H1 (cell line): Measurements from ENCODE around the gene STAC. TPM values are rescaled to one million over a fixed set of nuclear protein-coding genes. Genes with fewer than 3 reads are reported as not detected.

Experiments used
- RAD21 ChIP-seq, 2 experiments: IDR thresholded peaks in 1 of 2; conservative IDR thresholded peaks in 1 of 2; 2 replicates each; pipeline ENCODE4 v1.6.1; 2011; ENCODE audit warnings: low read depth in 2 of 2, low read length in 2 of 2, improper control_type of control experiment in 1 of 2, inconsistent platforms in 1 of 2, mild to moderate bottlenecking in 1 of 2, moderate library complexity in 1 of 2
- polyA plus RNA-seq, 7 experiments: library from polyadenylated mRNA; depleted of rRNA in 3 of 7; stranded (reverse) in 5 of 7; unstranded in 2 of 7; fragments of >200 nt in 5 of 7; fragments of 200-250 nt in 2 of 7; gene quantifications; 1 replicate in 5 of 7; 2 replicates in 1 of 7; 4 replicates in 1 of 7; pipeline versions ENCODE4 v1.2.1 to v1.2.3, GENCODE V29; 2011 to 2013; ENCODE audit warnings: missing spikeins in 2 of 7, mixed read lengths in 2 of 7
- total RNA-seq: library from RNA; stranded (reverse); fragmentation: NEBNext Ultra II Directional; extraction: Animal tissue kit (Norgen Biotek cat#: 25700); gene quantifications from 2 replicates; pipeline ENCODE4 v1.2.1, GENCODE V29; 2021
- TF ChIP-seq, protein P1 (sequence below): fragments of 300-600 bp; sonication (generic); IDR thresholded peaks from 2 replicates; pipeline ENCODE4 v1.7.1; 2012; ENCODE audit warnings: low read length, moderate library complexity, mild to moderate bottlenecking, inconsistent platforms; ENCODE audit not compliant: insufficient replicate concordance

Gene STAC
- total and polyA plus RNA-seq, 2 of the 8 experiments (the other 6 are each of a cell fraction or from before 2014, with no cell fraction given) = 8.0 to 18.1 TPM

DNA sequence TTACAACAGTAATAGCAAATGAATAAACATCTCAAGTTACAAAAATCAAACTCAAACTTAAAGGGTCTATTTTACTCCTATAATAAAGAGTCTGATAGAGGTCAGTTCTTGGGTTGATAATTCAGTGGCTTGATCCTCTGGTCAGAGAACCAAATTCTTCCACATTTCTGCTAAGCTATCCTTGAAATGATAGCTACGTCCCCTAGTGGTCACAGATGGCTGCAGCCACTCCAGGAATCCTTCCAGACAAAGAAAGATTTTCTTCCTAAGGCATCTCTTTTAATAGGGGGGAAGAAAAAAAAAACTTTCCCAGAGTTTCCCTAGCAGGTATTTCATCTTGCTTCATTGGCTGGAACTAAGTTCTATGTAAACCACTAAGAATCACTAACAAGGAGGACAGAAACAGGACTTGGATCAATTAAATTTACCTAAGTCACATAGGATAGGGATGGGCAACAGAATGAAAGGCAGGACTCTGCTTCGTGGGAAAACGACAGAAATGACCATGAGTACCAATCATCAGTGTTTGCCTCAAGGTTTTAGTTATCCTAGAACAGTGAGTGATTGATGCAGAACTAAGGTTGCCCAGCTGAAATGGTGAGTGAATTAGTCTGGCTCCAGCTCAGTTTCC is 160.7 kb downstream of the STAC start (continued):
- TF ChIP-seq, protein P1, sequence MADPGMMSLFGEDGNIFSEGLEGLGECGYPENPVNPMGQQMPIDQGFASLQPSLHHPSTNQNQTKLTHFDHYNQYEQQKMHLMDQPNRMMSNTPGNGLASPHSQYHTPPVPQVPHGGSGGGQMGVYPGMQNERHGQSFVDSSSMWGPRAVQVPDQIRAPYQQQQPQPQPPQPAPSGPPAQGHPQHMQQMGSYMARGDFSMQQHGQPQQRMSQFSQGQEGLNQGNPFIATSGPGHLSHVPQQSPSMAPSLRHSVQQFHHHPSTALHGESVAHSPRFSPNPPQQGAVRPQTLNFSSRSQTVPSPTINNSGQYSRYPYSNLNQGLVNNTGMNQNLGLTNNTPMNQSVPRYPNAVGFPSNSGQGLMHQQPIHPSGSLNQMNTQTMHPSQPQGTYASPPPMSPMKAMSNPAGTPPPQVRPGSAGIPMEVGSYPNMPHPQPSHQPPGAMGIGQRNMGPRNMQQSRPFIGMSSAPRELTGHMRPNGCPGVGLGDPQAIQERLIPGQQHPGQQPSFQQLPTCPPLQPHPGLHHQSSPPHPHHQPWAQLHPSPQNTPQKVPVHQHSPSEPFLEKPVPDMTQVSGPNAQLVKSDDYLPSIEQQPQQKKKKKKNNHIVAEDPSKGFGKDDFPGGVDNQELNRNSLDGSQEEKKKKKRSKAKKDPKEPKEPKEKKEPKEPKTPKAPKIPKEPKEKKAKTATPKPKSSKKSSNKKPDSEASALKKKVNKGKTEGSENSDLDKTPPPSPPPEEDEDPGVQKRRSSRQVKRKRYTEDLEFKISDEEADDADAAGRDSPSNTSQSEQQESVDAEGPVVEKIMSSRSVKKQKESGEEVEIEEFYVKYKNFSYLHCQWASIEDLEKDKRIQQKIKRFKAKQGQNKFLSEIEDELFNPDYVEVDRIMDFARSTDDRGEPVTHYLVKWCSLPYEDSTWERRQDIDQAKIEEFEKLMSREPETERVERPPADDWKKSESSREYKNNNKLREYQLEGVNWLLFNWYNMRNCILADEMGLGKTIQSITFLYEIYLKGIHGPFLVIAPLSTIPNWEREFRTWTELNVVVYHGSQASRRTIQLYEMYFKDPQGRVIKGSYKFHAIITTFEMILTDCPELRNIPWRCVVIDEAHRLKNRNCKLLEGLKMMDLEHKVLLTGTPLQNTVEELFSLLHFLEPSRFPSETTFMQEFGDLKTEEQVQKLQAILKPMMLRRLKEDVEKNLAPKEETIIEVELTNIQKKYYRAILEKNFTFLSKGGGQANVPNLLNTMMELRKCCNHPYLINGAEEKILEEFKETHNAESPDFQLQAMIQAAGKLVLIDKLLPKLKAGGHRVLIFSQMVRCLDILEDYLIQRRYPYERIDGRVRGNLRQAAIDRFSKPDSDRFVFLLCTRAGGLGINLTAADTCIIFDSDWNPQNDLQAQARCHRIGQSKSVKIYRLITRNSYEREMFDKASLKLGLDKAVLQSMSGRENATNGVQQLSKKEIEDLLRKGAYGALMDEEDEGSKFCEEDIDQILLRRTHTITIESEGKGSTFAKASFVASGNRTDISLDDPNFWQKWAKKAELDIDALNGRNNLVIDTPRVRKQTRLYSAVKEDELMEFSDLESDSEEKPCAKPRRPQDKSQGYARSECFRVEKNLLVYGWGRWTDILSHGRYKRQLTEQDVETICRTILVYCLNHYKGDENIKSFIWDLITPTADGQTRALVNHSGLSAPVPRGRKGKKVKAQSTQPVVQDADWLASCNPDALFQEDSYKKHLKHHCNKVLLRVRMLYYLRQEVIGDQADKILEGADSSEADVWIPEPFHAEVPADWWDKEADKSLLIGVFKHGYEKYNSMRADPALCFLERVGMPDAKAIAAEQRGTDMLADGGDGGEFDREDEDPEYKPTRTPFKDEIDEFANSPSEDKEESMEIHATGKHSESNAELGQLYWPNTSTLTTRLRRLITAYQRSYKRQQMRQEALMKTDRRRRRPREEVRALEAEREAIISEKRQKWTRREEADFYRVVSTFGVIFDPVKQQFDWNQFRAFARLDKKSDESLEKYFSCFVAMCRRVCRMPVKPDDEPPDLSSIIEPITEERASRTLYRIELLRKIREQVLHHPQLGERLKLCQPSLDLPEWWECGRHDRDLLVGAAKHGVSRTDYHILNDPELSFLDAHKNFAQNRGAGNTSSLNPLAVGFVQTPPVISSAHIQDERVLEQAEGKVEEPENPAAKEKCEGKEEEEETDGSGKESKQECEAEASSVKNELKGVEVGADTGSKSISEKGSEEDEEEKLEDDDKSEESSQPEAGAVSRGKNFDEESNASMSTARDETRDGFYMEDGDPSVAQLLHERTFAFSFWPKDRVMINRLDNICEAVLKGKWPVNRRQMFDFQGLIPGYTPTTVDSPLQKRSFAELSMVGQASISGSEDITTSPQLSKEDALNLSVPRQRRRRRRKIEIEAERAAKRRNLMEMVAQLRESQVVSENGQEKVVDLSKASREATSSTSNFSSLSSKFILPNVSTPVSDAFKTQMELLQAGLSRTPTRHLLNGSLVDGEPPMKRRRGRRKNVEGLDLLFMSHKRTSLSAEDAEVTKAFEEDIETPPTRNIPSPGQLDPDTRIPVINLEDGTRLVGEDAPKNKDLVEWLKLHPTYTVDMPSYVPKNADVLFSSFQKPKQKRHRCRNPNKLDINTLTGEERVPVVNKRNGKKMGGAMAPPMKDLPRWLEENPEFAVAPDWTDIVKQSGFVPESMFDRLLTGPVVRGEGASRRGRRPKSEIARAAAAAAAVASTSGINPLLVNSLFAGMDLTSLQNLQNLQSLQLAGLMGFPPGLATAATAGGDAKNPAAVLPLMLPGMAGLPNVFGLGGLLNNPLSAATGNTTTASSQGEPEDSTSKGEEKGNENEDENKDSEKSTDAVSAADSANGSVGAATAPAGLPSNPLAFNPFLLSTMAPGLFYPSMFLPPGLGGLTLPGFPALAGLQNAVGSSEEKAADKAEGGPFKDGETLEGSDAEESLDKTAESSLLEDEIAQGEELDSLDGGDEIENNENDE = no peak
- TF ChIP-seq RAD21 (IDR thresholded peaks at IDR 0.05 in 1 of 2, conservative IDR thresholded peaks at IDR 0.05 in 1 of 2; ENCODE audit: low read depth in 2 of 2, low read length in 2 of 2) = peak; percentile 81 to 83
